Sigmoid colon (tissue), 7 donors: ENCODE results near the gene OR10X1. TPM values are rescaled to one million over a fixed set of nuclear protein-coding genes. Genes with fewer than 3 reads are reported as not detected.

Experiments
- DNase-seq: peaks from one replicate; pipeline ENCODE4 v3.0.0-alpha.2; 2019
- H3K27ac ChIP-seq, 4 donors: fragments of 200-600 bp; sonication (generic); one replicate each; pipeline ENCODE4 v1.5.1; 2016 to 2019; ENCODE audit warnings: mild to moderate bottlenecking in 1 of 4
- H3K27me3 ChIP-seq, 3 donors: fragments of 200-600 bp; sonication (generic); one replicate each; pipeline ENCODE4 v1.5.1; 2019; ENCODE audit warnings: mild to moderate bottlenecking in 1 of 3
- H3K36me3 ChIP-seq, 4 donors: fragments of 200-600 bp; sonication (generic); one replicate each; pipeline ENCODE4 v1.5.1; 2016 to 2019
- H3K4me1 ChIP-seq, 4 donors: fragments of 200-600 bp; sonication (generic); one replicate each; pipeline ENCODE4 v1.5.1; 2017 to 2019
- H3K4me3 ChIP-seq, 4 donors: fragments of 200-600 bp; sonication (generic); one replicate each; pipeline ENCODE4 v1.5.1; 2017 to 2019; ENCODE audit warnings: mild to moderate bottlenecking in 2 of 4, moderate library complexity in 1 of 4
- H3K9me3 ChIP-seq, 4 donors: fragments of 200-600 bp in 3 of 4; sonication (generic) in 3 of 4; one replicate each; pipeline versions ENCODE4 v1.5.1 to v1.6.1; 2013 to 2019
- CTCF ChIP-seq, 4 experiments: fragments of 450-650 bp in 3 of 4; fragments of 200-600 bp in 1 of 4; IDR thresholded peaks; one replicate each; pipeline ENCODE4 v1.5.1; 2016 to 2019; ENCODE audit warnings: antibody characterized with exemption in 4 of 4, mild to moderate bottlenecking in 3 of 4, moderate library complexity in 2 of 4
- EP300 ChIP-seq, 4 donors: sonication (generic); formaldehyde crosslinking; IDR thresholded peaks; one replicate each; pipeline ENCODE4 v1.6.1; 2017; ENCODE audit warnings: antibody characterized with exemption in 4 of 4
- POLR2A ChIP-seq, 2 donors: fragments of 450-650 bp; IDR thresholded peaks; one replicate each; pipeline ENCODE4 v1.6.1; 2016; ENCODE audit warnings: antibody characterized with exemption in 2 of 2, mild to moderate bottlenecking in 2 of 2, moderate library complexity in 2 of 2
- POLR2AphosphoS5 ChIP-seq, 4 donors: sonication (generic); formaldehyde crosslinking; IDR thresholded peaks; one replicate each; pipeline ENCODE4 v1.6.1; 2017; ENCODE audit warnings: antibody characterized with exemption in 4 of 4
- WGBS, 2 donors: extraction: QIAGEN DNeasy Blood & Tissue Kit; methylation state at CpG; one replicate each; pipeline ENCODE4 v1.1.7; 2013; 5-methylcytosine and 5-hydroxymethylcytosine counted together
- intact Hi-C: fragments of 100-400 bp; cut with DNase I; formaldehyde crosslinking; loops from one replicate; pipeline ENCODE4 v1.15.1; 2023
- polyA plus RNA-seq, 3 donors: library from polyadenylated mRNA; stranded (reverse); fragments of 200-250 nt; gene quantifications; one replicate each; pipeline ENCODE4 v1.2.3, GENCODE V29; 2013
- total RNA-seq, 4 donors: library from RNA; depleted of rRNA; stranded (reverse); fragments of >200 nt; gene quantifications; one replicate each; pipeline ENCODE4 v1.1.0, GENCODE V29; 2016
- donor health status: healthy with polysubstance abuse.
- donor health status: Bipolar disorder and iron deficiency.
- donor health status: healthy.

The OR10X1 gene
- total RNA-seq, result not detected
- polyA plus RNA-seq, result not detected

- H3K27ac ChIP-seq, result no peak within 1 kb of the TSS
- 63 to 85% methylated on average over 1 of the region's 1 CpG for WGBS, 2 donors
- intact Hi-C loops, result no loop called here
Observed at GRCh38 chr1:158579733-158580132, at the start of gene OR10X1. Gene OR10X1, minus strand, starts transcription at chr1:158579899. Its CDS starts 0 bp downstream, at chr1:158579899.

GRCh38 chr1:158613764-158614163 is 34.1 kb upstream of the OR10X1 start:
- TF ChIP-seq POLR2AphosphoS5 (IDR thresholded peaks at IDR 0.05), result no peak
- TF ChIP-seq POLR2A (IDR thresholded peaks at IDR 0.05), result no peak
- no peak for TF ChIP-seq CTCF (IDR thresholded peaks at IDR 0.05)
- no peak for TF ChIP-seq EP300 (IDR thresholded peaks at IDR 0.05)
- H3K9me3 ChIP-seq, result no peaks in the 10 kb centered on the region
- H3K36me3 ChIP-seq, result no peaks in the 10 kb centered on the region
- H3K4me3 ChIP-seq, result no peak overlapping the region
- intact Hi-C loops, result no loop called here
- 84 to 92% methylated on average over 3 of the region's 3 CpGs for WGBS, 2 donors
- no peaks in the 10 kb centered on the region for H3K4me1 ChIP-seq
- H3K27ac ChIP-seq, result no peak overlapping the region
- DNase-seq, result no peak
- no peaks in the 10 kb centered on the region for H3K27me3 ChIP-seq

More at GRCh38 chr1:158579733-158580132, at the start of gene OR10X1:
- Histone ChIP-seq H3K4me3 (no peak within 1 kb of the TSS), H3K27me3 (no peaks in the 10 kb centered on the region), H3K9me3 (no peaks in the 10 kb centered on the region), H3K4me1 (no peaks in the 10 kb centered on the region), H3K36me3 (no peaks in the 10 kb centered on the region)
- no peak for DNase-seq
- TF ChIP-seq CTCF (IDR thresholded peaks at IDR 0.05) (no peak), POLR2A (IDR thresholded peaks at IDR 0.05) (no peak), EP300 (IDR thresholded peaks at IDR 0.05) (no peak), POLR2AphosphoS5 (IDR thresholded peaks at IDR 0.05) (no peak)

- WGBS, 2 donors, result 41 to 72% methylated on average over 3 of the region's 3 CpGs
- no peaks in the 10 kb centered on the region for H3K9me3 ChIP-seq
- H3K36me3 ChIP-seq, result no peaks in the 10 kb centered on the region
- TF ChIP-seq POLR2A (IDR thresholded peaks at IDR 0.05) (no peak), EP300 (IDR thresholded peaks at IDR 0.05) (no peak), POLR2AphosphoS5 (IDR thresholded peaks at IDR 0.05) (no peak), CTCF (IDR thresholded peaks at IDR 0.05) (no peak)
- no peak for DNase-seq
- H3K4me3 ChIP-seq, result no peak overlapping the region
- intact Hi-C loops, result no loop called here
- no peaks in the 10 kb centered on the region for H3K4me1 ChIP-seq
- no peak overlapping the region for H3K27ac ChIP-seq
- H3K27me3 ChIP-seq, result no peaks in the 10 kb centered on the region
Observed at GRCh38 chr1:158611916-158612315, 32.2 kb upstream of the OR10X1 start.

GRCh38 chr1:158607296-158607695 is 27.6 kb upstream of the OR10X1 start:
- Histone ChIP-seq H3K27me3 (no peaks in the 10 kb centered on the region), H3K4me3 (no peak overlapping the region), H3K27ac (no peak overlapping the region), H3K36me3 (no peaks in the 10 kb centered on the region), H3K4me1 (no peaks in the 10 kb centered on the region), H3K9me3 (no peaks in the 10 kb centered on the region)
- no peak for DNase-seq
- WGBS, 2 donors, result 55 to 83% methylated on average over 1 of the region's 1 CpG
- TF ChIP-seq CTCF (IDR thresholded peaks at IDR 0.05), result no peak
- TF ChIP-seq POLR2A (IDR thresholded peaks at IDR 0.05), result no peak
- no peak for TF ChIP-seq EP300 (IDR thresholded peaks at IDR 0.05)
- no peak for TF ChIP-seq POLR2AphosphoS5 (IDR thresholded peaks at IDR 0.05)
- intact Hi-C loops, result no loop called here

GRCh38 chr1:158604968-158605367 is 25.3 kb upstream of the OR10X1 start, which contains the start of gene OR10Z1:
Gene OR10Z1, plus strand, starts transcription at chr1:158605268. Its CDS starts 1,171 bp downstream, at chr1:158606439.
- Histone ChIP-seq H3K27ac (no peak within 1 kb of the TSS), H3K9me3 (no peaks in the 10 kb centered on the region), H3K27me3 (no peaks in the 10 kb centered on the region), H3K4me3 (no peak within 1 kb of the TSS), H3K36me3 (no peaks in the 10 kb centered on the region), H3K4me1 (no peaks in the 10 kb centered on the region)
- intact Hi-C loops, result no loop called here
- TF ChIP-seq POLR2AphosphoS5 (IDR thresholded peaks at IDR 0.05), result no peak
- TF ChIP-seq POLR2A (IDR thresholded peaks at IDR 0.05), result no peak
- TF ChIP-seq EP300 (IDR thresholded peaks at IDR 0.05), result no peak
- TF ChIP-seq CTCF (IDR thresholded peaks at IDR 0.05), result no peak
- WGBS, 2 donors, result 62 to 84% methylated on average over 1 of the region's 1 CpG
- DNase-seq, result no peak
